Ramos (cell line): Measurements from ENCODE around the gene TNFAIP8L2.

Source experiments
- in situ Hi-C: fragments of 300-500 bp; cut with MboI; formaldehyde crosslinking; loops from one replicate; pipeline ENCODE4 v1.14.3; 2022; ENCODE audit warnings: low sequenced_read_pairs; ENCODE audit not compliant: unreplicated experiment

TNFAIP8L2 gene

DNA sequence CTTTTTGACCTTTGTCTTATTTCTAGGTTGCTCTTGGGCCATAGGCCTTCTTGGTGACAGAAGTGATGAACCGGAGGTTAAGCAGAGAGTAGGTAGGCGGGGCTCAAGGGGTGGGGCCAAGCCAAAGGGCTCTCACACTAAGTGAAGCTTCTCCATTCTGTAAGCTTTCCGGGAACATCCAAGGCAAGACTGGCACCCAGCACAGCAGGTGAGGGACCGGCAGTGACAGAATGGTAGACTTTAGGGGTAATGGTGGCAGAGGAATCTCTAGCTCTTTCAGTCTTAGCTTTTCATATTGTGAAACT is at the start of gene TNFAIP8L2:
TNFAIP8L2 (plus strand) TSS at position 135 of the 305 bp plus-strand sequence. CDS start 2,049 bp downstream, outside the sequence.
- in situ Hi-C loops = loop anchor here (10.0 kb wide), 1 partner anchor 62 kb away; no protein-coding TSS in a partner anchor

DNA sequence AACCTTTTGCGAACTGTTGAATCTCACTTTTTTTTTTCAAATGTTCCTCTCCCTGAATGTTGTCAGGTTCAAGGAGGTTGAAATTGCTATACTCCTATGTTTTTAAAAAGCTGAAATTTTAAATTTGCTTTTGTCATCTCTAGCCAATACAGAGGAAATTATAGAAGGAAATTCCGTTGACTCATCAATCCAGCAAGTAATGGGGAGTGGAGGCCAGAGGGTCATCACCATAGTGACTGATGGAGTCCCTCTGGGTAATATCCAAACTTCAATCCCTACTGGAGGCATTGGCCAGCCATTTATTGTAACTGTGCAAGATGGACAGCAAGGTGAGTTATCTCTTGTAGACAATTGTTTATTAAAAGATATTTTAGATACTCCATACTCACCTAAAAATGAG is 49.6 kb upstream of the TNFAIP8L2 start:
- in situ Hi-C loops = no loop called here

DNA sequence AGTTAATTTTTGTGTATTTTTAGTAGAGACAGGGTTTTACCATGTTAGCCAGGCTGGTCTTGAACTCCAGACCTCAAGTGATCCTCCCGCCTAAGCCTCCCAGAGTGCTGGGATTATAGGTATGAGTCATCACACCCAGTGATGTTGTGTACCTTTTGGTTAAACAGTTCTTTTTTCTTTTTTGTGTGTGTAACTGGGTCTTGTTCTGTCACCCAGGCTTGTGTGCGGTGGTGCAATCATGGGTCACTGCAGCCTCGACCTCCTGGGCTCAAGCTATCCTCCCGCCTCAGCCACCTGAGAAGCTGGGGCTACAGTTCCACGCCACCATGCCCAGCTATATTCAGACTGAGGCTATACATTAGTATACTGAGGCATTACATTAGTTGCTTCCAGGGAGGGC is 48.1 kb upstream of the TNFAIP8L2 start:
- in situ Hi-C loops = no loop called here

DNA sequence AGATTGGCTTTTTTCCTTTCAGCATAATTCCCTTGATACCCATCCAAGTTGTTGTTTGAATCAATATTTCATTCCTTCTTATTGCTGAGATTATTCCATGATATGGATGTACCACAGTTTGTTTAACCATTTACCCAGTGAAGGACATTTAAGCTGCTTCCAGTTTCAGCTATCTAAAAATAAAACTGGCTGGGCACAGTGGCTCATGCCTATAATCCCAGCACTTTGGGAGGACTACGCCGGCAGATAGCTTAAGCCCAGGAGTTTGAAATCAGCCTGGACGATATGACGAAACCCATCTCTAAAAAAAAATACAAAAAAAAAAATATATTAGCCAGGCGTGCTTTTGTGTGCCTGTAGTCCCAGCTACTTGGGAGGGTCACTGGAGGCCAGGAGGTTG is 42.6 kb upstream of the TNFAIP8L2 start:
- in situ Hi-C loops = no loop called here

DNA sequence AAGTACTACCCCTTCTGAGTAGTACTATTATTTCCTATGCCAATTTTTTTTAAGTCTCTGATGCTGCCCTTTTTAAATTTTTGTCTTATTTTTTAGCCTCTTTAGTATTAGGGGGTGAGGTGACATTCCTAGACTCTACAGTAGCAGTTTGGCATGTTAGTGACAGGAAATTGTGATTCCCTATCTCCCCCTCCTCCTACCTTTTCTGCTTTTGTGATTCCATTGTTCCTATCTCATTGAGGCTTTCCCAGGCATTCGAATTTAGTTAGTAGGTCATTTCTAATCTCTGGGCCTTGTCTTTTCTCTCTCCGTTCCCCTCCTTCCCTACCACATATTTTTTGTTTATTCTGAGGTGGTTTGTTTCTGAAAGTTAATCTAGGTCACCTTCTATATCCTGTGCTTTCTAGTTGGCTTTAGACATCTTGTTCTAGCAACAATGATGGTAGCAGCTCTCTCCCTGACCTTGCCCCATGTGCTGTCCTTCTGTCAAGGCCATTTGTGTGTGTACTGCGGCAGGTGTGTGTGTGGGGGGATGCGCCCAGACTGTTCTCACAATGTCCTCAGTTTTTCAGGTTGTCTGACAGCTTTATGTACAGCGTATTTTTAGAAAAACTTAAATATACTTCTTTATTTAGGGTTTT is 31.6 kb upstream of the TNFAIP8L2 start:
- in situ Hi-C loops = no loop called here

DNA sequence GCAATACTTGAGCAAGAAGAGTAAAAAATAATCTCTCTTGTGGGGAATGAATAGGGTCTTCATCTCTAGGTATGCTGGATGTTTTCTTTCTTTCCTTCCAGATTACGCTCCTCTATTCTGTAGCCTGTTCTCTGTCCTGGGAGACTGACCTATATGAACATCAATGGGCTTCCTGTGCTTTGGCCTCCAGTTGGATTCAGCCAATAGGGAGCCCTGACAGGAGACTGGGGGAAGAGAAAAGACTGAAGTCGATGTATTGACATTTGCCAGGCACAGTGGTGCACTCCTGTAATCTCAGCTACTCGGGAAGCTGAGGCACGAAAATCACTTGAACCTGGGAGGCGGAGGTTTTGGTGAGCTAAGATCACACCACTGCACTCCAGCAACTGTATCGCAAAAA is 27.6 kb upstream of the TNFAIP8L2 start:
- in situ Hi-C loops = no loop called here

DNA sequence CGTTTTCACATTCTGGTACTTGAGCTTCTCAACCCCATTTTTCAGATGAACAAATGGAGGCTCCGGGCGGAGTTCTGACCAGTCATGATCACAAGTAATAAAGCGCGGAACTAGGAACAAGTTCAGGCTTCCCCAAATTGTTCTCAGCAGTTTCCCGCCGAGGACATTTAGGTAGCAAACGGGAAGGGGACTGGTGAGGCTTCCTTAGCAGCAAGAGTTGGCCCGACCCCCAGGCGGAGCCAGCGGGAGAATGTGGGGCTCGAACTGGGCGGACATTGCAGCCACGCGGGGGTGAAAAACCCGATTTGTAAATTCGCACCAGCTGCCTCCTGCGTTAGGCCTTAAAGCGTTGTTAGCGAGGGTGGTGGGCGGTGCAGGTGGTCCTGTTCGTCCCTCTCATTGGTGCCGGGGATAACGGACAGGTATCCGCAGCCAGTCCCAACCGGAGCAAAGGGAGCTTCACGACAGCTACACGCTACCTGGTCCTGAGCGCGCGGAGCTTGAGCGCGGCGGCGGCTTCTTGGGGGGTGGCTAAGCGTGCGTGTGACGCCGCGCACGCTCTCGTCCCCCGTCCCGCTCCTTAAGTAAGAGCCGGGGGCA is 25.4 kb upstream of the TNFAIP8L2 start:
- in situ Hi-C loops = no loop called here

DNA sequence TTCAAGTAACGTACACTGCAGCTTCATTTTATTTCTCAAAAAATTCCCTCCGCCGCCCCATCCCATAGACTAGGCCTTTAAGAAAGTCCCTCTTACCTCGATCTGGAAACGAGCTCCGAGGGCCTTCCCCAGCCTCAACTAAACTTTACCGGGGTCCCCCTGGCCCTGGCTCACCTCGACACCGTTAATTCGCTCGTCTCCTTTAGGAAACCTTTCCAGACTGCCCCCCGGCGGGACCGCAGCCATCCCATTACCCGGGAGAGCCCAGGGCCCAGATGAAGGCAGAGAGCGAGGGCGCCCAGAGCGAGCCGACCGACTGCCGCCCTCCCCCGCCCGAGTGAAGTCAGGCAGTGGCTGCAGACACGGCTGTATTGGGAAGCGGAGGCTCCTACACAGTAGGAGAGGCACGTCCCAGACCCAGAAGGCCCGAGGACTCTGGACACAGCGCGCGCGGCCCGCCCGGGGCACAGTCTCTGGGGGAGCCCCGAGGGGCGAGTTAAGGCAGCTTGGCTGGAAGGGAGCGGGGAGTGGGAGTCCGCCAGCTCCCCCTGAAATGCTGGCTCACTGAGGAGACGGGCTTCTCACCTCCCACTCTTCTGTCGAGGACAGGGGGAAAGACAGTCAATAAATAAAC is 24.6 kb upstream of the TNFAIP8L2 start:
- in situ Hi-C loops = no loop called here

DNA sequence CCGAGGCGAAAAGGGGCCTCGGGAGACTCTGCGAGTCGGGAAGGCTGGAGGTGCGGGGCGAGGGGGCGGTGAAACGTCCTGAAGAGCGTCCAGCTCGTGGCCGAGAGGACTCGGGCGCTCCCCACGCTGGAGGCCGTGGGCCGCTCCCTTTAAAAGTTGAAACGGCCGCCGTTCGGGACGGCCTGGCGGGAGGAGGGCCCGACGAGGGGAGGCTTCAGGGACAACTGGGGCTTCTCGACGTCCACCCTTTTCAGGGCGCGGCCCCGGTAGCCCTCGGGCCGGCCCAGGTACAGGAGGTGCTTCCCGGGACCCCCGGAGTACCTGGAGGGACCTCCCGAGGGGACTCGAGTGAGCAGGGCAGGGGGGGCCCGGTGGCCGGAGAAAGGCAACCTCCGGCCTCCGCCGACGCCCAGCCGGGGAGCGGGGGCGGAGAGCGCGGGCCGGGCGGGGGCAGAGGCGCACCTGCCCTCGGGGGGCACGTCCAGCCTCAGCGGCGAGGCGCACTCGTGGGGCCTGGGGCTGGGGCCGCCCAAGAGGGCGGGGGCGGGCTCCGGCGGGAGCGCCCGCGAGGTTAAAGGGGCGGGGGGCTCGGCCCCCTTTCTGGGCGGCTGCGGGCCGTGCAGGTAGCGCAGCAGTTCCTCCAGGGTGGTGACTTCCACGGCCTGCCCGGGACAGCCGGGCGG is 24.0 kb upstream of the TNFAIP8L2 start:
- in situ Hi-C loops = no loop called here

DNA sequence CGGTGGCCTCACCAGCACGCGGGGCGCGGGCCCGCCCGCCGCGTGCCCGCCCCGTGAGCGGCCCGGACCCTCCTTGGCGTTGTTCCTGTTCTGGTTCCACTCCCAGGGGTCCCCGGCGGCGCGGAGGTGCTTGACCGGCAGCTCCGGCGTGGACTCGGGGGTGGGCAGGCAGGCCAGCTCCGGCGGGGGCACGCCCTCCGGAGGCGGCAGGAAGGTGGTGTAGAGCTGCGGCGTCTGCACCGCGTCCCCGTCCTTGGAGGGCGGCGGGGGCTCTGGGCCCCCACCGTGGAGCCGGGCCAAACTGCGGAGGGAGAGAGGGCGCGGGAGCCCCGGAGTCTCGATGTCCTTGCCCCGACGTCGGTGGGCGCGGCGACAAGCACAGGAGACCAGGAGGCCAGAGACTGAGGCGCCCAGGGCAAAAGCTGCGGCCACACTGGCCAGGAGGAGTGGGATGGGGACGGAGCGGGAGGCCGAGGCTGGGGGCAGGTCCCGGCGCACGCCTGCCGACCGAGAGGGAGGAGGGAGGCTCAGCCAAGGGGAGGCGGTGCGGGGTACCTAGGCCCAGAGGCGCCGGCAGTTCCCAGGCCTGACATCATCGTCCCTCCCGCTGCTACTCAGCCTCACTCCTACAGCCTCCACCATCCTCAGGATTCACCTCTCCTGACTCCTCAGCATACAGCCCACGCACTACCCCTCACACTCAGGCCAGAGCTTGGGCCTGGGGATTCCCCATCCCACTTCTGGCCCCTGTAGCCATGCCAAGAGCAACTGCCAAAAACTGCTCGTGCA is 23.2 kb upstream of the TNFAIP8L2 start:
- in situ Hi-C loops = no loop called here

DNA sequence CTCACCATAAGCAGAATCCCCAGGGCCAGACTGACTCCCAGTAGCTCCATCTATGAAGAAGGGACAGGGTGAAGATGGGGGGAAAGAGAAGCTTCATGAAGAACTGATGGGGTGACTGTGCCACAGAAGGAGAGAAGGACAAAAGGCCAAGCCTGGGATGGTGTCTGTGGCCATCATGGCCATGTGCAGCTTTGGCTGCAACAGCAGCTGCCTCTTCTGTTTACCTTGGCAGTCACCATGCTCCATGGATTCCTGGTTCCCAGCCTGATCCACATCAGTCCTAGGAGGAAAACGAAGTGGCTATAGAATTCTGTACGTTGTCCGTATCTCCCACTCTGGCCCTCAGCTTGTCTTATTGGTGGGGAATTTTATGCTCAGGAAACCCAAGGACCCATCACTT is 22.1 kb upstream of the TNFAIP8L2 start:
- in situ Hi-C loops = no loop called here

DNA sequence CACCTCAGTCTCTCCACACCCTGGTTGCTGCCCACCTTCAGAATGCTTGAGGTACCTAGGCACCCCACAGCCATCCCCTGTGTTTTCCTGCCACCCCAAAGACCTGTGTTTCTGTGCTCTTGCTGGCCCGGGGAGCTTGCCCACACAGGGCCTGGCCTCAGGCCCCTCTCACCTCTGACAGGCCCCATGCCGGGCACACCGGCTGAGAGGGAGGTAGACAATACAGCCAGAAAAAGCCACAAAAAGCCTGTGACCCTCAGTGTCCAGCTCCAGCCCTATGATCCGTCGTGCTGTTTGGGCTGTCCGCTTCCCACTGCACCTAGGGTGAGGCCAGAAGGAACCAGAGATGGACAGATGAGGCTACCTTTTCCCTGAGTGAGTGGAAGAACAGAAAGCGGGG is 21.5 kb upstream of the TNFAIP8L2 start:
- in situ Hi-C loops = no loop called here

DNA sequence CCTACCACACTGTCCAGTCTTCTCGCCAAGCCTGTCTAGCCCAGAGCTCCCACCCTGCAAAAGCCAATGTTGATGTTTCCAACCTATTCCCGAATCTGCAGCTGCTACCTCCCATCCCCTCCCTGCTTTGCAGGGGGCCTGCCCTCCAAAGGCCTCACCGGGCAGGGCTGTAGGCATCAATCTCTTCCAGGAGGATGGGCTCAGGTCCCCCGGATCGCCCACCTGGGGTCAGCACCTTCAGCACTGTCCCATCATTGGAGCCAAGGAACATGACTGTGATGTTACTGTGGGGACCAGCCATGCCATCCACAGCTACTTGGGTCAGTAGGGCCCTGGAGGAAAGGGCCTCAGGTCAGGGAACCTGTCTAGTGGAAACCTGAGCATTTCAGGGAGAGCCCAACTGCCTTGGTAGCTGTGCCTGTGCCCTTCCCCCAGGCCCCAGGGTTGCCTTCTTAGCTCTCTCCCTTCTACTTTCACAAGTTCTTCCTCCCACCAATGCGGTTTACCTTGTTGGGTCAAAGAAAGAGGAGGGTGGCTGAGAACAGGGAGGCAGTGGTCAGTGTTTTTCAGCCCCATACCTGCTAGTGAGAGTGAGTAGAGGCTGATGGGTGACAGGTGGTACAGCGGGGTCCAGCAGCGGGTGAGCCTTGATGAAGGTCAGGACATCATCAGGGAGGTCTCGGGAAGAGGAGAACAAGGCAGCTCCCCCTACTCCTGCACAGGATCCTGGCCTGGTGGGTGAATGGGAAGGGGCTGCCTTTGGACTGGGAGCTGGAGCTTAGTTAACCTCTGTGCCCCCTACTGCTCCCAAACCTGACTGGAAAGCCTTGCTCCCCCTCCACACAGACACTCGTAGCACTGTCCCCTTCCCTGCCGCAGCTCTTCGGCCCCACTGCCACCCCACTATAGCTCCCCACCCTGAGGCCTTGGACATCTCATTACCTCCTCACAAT is 20.7 kb upstream of the TNFAIP8L2 start:
- in situ Hi-C loops = no loop called here

DNA sequence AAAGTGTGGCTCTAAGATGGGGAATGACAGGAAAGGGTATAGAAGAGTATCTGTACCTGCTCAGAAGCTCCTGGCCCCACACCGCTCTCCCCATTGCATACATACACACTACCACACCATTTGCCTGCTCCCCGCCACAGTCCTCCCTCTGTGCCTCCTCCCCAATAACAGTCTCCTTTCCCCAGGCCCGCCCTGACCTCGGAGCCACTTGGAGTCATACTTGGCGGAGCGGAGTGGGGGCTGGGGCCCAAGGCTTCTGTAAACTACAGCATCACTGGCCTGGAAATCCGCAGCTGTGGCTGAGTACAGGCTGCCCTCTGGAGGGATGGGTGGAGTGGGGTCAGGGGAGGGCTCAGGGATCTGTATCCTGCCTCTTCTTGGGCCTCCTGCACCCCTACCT is 18.7 kb upstream of the TNFAIP8L2 start:
- in situ Hi-C loops = no loop called here

DNA sequence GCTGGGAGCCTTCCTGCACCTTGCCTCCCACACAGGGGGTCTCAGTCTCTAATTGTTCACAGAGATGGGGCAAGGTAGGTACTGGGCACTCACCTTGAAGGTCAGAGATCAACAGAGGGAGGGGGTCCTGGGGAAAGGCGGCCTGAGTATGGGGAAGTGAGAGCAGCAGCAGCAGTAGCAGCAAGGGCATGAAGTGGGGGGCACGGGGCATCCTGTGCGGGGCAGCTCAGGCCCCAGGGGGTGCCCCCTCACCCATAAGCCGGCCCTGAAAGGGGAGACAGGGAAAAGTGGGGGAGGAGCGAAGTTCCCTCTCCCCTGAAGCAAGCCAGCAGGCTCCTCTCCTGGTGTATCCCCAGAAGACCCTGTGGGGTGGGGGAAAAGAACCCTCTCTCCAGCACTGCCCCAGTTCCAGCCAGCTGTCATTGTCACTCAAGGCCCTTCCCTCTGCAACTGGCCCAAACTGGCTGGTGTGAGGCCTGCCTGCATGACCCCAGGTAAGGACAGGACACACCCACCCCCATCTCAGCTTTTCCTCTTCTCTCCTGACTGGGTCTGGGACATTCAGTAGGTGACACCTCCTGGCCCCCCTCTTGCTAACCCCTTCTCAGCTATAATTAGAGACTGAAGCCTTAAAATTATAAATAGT is 13.9 kb upstream of the TNFAIP8L2 start:
- in situ Hi-C loops = no loop called here

DNA sequence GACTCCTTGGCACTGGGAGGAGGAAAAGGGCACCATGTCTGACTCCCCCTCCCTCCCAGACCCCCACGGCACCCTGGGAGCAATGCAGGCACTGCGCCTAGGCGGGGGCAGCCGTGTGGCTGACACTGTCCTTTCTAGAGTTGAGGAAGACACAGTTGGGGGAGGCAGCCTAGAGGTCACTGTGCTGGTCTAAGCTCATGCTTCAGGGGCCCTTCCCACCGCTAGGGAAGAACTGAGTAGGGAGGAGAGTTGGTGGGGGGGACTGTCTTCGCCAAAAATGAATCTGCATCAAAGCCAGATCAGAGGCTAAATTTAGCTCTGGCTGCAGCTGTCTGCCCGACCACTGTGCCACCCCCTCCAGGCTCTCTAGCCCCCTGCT is 13.4 kb upstream of the TNFAIP8L2 start:
- in situ Hi-C loops = no loop called here

DNA sequence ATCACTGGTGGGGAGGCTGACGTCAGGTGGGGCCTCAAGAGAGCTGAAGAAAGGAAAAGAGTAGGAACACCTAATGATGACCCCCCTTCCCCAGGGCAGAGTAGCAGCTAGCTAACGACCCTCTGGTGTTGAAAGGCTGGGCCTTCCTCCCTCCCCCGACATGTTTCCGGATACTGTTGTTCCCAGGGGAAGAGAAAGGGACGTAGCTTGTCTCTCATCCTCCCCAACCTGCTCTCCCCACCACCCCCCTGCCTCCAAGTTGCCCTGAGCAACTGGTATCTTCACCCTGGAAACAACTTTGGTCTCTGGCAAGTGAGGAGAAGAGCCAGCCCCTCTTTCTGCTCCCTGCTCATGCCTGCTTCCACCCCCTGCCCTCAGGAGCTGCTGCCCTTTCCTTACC is 12.5 kb upstream of the TNFAIP8L2 start:
- in situ Hi-C loops = no loop called here

DNA sequence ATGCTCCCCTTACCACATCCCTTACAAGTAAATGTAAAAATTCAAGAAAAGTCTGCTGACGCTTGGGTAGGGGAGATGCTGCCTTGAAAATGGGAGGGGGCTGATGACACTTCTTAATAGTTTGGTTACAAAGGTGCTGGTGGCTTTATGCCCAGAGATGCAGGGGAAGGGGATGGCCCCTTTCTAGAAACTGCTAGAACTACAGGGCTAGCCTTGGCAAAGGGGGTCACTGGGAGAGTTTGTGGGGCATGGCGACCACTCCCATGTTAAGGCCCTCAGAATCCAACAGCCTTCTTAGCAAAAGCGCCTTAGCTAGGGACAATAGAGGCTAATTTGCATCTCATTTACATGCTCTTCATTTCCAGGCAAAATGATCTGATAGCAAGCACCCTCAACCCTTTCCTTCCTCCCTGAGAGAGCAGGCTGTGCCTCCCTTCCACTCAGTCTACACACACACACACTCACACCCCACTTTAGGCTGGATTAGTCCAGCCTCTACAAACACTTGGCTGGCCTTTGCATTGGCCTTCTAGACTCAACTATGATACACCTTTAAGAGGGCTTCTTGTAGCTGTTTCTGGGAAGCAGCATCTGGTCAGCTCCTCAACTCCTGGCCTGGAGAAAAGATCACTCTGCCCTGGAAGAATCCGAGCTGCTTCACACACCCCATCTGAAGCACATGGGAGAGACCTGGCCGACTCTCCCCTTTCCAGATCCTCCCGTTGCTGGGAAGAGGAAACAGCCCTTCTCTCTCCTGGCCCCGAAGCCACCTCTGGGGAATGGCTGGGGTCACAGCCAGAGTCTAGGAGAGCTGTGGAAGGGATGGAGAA is 11.8 kb upstream of the TNFAIP8L2 start:
- in situ Hi-C loops = no loop called here
